Brain microvascular endothelial cell (primary cell): ENCODE data around the gene RECQL5.

Experiments used
- DNase-seq: peaks from one replicate; pipeline ENCODE4 v3.0.0-alpha.2; 2020
- H3K27ac ChIP-seq: fragments of 250-450 bp; sonication (Bioruptor Pico); 2 replicates; pipeline ENCODE4 v1.5.1; 2020; ENCODE audit warnings: mild to moderate bottlenecking, moderate library complexity
- H3K27me3 ChIP-seq: fragments of 250-450 bp; sonication (Bioruptor Pico); replicated peaks from 2 replicates; pipeline ENCODE4 v1.5.1; 2020; ENCODE audit warnings: mild to moderate bottlenecking
- H3K36me3 ChIP-seq: fragments of 250-450 bp; sonication (Bioruptor Pico); replicated peaks from 2 replicates; pipeline ENCODE4 v1.5.1; 2020; ENCODE audit warnings: mild to moderate bottlenecking
- H3K4me3 ChIP-seq: 2 replicates; pipeline ENCODE4 v1.5.1; 2011; ENCODE audit warnings: low read depth, mild to moderate bottlenecking, control low read depth, low read length, moderate library complexity
- in situ Hi-C: cut with HindIII; loops from 2 replicates; pipeline ENCODE4 v1.10.0; 2017; ENCODE audit warnings: low sequenced_read_pairs, low pct_ligation_motif_present
- TF ChIP-seq, protein P1 (sequence below): IDR thresholded peaks from 2 replicates; pipeline ENCODE4 v1.5.1; 2011; ENCODE audit warnings: low read depth, mild to moderate bottlenecking, moderate library complexity, low read length, control low read depth, inconsistent platforms; ENCODE audit errors: missing control alignments

RECQL5 gene

GRCh38 chr17:75633486-75634375 lies 33.2 kb downstream of the RECQL5 start:
- DNase-seq, result peak; percentile 92
- TF ChIP-seq, protein P1, sequence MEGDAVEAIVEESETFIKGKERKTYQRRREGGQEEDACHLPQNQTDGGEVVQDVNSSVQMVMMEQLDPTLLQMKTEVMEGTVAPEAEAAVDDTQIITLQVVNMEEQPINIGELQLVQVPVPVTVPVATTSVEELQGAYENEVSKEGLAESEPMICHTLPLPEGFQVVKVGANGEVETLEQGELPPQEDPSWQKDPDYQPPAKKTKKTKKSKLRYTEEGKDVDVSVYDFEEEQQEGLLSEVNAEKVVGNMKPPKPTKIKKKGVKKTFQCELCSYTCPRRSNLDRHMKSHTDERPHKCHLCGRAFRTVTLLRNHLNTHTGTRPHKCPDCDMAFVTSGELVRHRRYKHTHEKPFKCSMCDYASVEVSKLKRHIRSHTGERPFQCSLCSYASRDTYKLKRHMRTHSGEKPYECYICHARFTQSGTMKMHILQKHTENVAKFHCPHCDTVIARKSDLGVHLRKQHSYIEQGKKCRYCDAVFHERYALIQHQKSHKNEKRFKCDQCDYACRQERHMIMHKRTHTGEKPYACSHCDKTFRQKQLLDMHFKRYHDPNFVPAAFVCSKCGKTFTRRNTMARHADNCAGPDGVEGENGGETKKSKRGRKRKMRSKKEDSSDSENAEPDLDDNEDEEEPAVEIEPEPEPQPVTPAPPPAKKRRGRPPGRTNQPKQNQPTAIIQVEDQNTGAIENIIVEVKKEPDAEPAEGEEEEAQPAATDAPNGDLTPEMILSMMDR, result peak; percentile 85
- Histone ChIP-seq H3K4me3 (no peak overlapping the region), H3K36me3 (no peaks in the 10 kb centered on the region), H3K27ac (peak overlapping the region; percentile 45), H3K27me3 (no peaks in the 10 kb centered on the region)
- in situ Hi-C loops, result no loop called here

GRCh38 chr17:75632863-75633485 lies 34.0 kb downstream of the RECQL5 start, which contains the start of gene SMIM5:
TSS of gene SMIM5 (plus strand) at chr17:75633434. CDS start at chr17:75640202, 6,768 bp downstream.
- in situ Hi-C loops, result no loop called here
- Histone ChIP-seq H3K27ac (peak within 1 kb of the TSS; percentile 45), H3K36me3 (no peaks in the 10 kb centered on the region), H3K27me3 (no peaks in the 10 kb centered on the region), H3K4me3 (no peak within 1 kb of the TSS)
- DNase-seq, result peak; percentile 86
- TF ChIP-seq, protein P1, result peak; percentile 98

DNA sequence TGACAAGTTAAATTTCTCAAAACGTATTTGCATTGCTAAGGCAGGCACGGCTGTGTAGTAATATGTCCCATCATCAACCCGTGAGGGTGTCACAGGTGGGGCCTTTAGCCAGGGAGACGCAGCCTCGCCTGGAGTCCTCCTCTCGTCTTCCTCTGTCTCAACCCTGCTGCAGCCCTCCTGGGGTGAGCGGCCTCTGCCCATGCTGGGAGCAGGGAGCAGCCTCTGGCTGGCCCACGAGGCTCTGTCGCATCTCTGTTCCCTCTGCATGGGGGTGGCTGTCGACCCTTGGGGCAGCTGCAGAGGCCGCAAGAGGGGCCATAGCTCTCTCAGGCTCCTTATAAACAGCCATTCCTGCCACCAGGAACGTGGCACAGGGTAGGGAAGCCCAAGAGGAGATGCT lies 34.5 kb downstream of the RECQL5 start:
- in situ Hi-C loops, result no loop called here
- no peak overlapping the region for H3K27ac ChIP-seq
- TF ChIP-seq, protein P1, result no peak
- H3K36me3 ChIP-seq, result no peaks in the 10 kb centered on the region
- DNase-seq, result no peak
- no peaks in the 10 kb centered on the region for H3K27me3 ChIP-seq
- no peak overlapping the region for H3K4me3 ChIP-seq

GRCh38 chr17:75631353-75631752 lies 35.6 kb downstream of the RECQL5 start:
- Histone ChIP-seq H3K27ac (no peak overlapping the region), H3K36me3 (no peaks in the 10 kb centered on the region), H3K27me3 (no peaks in the 10 kb centered on the region), H3K4me3 (no peak overlapping the region)
- in situ Hi-C loops, result no loop called here
- DNase-seq, result no peak
- TF ChIP-seq, protein P1, result no peak

GRCh38 chr17:75630071-75630917 lies 36.7 kb downstream of the RECQL5 start:
- in situ Hi-C loops, result no loop called here
- H3K36me3 ChIP-seq, result no peaks in the 10 kb centered on the region

More at GRCh38 chr17:75630071-75630917, 36.7 kb downstream of the RECQL5 start:
- H3K27me3 ChIP-seq, result no peaks in the 10 kb centered on the region
- H3K4me3 ChIP-seq, result no peak overlapping the region
- H3K27ac ChIP-seq, result no peak overlapping the region
- TF ChIP-seq, protein P1, result no peak
- no peak for DNase-seq
